Measurements from ENCODE around the gene HSPB6.

Gene HSPB6

DNA sequence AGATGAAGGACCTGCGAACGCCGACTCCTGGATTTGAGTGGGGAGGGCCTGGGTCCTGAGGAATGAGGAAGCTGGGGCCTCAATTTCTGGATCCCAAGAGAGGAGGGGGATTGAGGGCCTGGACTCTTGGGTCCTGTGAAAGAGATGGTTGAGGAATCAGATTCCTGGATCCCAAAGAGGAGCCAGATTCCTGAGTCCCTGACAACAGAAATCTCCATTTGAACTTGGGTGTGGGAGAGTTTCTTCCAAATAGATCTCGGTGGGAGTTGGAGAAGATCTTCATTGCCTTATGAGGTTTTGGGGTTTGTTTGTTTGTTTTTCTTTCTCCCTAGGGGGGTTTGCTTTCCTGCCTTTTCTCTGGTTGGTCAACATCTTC is 10.8 kb downstream of the HSPB6 start:
- DNase-seq (ENCODE audit: low read depth in 2 of 2) = no peak

DNA sequence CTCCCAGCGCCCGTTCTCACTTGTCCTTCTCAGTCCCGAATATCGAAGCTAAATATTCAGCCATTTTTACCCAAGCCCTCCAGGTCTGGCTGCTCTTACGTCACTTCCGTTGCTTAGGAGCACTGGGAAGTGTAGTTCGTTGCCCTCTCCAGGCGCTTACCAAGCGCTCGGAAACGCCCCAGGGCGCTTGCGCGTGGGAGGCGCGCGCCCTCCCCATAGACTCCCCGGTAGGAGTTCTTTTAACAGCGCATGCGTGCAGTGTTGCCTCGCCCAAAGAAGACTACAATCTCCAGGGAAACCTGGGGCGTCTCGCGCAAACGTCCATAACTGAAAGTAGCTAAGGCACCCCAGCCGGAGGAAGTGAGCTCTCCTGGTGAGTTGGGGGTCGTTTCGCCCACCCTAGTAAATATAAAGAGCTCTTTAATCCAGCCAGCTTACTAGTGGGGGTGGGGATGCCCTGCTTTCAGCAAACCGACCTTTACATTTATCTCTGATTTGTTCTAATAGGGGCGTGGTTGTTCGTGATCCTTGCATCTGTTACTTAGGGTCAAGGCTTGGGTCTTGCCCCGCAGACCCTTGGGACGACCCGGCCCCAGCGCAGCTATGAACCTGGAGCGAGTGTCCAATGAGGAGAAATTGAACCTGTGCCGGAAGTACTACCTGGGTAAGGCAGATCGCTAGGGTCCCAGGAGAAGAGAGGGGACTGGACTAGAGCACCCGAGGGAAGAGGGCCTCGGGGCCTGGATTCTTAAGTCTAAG is 11.3 kb downstream of the HSPB6 start, which contains the start of the genes PSENEN and U2AF1L4:
TSS of gene PSENEN (plus strand) at position 324 of the 759 bp plus-strand sequence. CDS start at position 604, 280 bp downstream.
TSS of gene U2AF1L4 (minus strand) at position 91 of the 759 bp plus-strand sequence. CDS start at position 64, 27 bp downstream.
- DNase-seq (ENCODE audit: low read depth in 2 of 2) = peak; percentile 95 to 96

DNA sequence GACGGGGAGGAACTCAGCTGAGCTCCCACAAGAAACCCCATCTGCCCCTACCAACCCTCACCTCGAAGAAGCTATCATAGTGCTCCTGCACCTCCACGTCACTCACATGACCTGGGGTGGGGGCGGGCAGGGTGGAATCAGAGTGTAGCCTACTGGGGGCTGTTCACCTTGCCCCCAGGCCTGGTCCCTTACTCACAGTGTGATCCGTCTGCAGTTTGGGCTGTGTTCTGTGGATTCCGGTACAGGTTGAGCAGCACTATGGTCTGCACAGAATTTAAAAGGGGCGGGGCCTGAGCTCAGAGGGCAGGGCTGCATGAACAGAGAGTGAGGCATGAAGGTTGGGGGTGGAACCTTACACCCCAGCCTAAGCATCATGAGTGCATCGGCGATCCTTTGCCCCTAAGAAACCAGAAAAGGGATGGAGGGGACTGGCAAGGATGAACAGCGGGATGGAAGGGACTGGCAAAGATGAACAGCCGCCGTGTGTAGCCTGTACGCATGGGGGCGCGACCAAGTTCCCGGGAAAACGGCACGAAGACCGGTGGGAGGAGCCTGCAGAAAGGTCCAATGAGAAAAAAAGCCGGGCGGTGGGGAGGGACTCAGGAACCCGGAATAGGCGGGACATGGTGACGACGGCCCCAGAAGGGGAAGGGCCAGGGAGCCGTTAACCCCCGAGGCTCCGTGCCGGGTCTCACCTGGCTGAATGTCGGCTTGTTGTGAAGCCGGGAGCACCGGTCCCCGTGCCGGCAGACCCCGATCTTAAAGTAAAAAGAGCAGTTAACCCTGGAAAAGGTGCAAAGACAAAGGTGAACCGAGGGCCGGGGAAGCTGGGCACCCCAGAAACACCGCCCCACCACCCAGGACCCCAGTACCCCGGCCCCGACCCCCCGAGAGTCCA is 12.2 kb downstream of the HSPB6 start:
- DNase-seq (ENCODE audit: low read depth in 2 of 2) = peak; percentile 85 to 87

DNA sequence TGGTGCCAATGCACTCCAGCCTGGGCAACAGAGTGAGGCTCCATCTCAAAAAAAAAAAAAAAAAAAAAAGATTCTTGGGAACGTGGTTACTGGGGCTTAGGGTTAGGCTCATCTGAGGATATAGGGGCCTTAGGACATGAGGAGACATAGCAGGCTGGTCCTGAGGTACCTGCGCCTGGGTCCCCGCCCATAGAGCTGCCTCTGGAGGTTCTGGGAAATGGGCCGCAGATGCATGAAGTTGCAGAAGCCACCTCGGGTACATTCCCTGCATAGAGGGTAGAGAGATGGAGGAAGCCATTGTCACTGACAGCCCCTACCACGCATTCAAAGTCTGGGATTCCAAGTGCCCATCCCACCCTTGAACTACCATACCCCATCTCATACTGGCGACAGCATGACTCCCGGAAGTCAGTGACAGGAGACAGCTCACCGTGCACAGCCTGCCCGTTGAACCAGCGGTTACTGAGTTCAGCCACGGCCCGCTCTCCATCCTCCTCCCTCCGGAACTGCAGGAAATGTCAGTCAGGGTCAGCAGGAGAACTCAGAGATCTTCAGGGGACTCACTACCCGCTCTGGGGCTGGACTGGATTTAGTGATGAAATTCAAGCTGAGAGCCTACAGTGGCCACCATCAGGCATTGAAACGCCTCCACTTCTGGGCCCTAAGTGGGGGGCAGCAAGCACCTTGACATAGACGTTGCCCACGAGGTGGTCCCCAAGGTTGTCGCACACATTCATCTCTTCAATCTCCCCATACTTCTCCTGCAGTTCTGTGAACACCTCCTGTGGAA is 13.0 kb downstream of the HSPB6 start:
- DNase-seq (ENCODE audit: low read depth in 2 of 2) = no peak

DNA sequence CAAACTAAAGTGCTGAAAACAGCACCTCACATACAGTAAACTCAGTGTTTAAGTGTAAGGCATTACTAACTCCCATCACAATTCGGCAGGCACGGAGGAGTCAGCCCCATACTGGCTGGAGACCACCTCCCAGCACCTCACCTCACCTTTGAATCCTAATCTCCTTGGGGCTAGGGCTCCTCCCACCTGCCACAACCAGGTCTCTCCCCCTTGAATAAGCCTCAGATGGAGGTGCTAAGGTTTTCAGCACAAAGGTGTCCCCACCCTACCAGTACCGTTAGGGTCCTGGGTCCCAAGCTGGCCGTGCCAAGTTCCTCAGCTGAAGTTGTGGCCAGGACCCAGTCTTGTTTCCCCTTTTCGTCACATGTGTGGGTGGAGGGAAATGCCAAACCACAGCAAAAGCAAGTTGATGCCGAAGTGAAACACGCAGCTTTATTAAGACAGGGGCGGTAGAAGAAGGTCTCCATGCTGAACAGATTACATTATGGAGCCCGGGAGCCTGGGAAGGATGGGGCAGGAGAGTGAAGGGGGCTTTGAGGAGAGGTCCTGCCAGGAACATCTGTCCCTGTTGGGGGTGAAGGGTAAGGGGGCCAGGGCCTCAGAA is 14.6 kb downstream of the HSPB6 start, which contains the start of gene IGFLR1:
TSS of gene IGFLR1 (minus strand) at position 332 of the 604 bp plus-strand sequence. CDS start 1,272 bp downstream, outside the sequence.
- DNase-seq (ENCODE audit: low read depth in 2 of 2) = peak; percentile 55 to 64

DNA sequence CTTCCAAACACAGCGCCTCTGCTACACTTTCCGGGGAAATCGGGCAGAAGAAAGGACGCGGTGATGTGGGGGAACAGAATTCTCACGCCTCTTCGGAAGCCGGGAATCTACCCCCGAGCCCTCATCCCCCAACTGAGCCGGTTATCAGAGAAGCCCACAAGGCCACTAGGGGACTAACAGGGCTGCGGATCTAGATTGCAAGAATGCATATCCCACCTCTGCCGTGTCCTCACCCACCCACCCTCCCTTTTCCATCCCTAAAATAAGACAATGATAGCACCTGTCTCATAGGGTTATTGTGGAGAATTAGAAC is 15.7 kb downstream of the HSPB6 start:
- DNase-seq (ENCODE audit: low read depth in 2 of 2) = no peak

DNA sequence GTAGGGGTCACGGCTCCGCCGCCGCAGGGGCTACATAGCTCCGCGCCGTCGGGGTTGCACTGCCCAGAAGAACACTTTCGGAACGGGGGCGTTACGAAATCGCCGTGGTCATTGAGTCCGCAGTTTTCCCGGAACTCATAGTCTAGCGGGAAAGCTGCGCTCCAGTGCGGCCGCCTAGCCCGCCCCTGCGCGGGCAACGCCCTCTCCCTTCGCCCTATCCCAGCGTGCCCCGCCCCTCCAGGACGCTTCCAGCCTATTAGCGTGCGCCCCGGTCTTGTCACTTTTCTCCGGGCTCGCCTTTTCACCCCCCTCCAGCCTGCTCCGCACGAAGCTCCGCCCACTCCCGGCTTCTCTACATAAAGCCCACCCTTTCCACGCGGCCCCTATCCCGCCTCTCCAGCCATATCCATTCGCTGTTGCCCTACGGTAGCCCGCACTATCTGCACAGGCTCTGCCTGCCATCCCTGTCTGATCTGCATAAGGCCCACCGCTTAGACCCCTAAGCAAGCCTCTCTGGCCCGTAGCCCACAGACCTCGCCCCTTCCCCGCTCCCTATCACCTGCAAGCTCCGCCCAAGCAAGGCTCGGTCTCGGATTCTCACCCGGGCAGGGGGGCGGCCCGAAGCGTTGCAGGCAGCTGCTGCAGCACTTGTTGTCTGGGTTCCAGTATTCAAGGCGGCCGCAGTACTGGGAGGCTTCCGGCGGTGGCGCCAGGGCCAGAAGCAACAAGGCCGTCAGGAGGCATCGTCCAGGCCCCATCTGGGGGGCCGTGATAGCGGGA is 16.2 kb downstream of the HSPB6 start:
- peak; percentile 86 to 93 for DNase-seq (ENCODE audit: low read depth in 2 of 2)

DNA sequence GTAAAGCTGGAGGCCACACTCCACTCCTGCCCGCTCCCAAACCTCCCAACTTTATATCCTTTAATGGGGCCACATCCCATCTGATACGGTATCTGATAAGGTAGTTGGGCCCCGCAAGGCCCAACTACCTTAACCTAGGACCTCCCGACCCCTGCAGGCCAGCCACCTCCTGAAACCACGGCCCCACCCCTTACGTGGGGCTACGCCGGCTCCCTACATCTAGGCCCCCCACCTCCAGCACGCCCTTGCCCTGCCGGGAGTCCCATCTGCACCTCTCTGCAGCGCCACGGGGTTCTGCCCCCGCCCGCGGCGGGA is 16.8 kb downstream of the HSPB6 start:
- no peak for DNase-seq (ENCODE audit: low read depth in 2 of 2)

DNA sequence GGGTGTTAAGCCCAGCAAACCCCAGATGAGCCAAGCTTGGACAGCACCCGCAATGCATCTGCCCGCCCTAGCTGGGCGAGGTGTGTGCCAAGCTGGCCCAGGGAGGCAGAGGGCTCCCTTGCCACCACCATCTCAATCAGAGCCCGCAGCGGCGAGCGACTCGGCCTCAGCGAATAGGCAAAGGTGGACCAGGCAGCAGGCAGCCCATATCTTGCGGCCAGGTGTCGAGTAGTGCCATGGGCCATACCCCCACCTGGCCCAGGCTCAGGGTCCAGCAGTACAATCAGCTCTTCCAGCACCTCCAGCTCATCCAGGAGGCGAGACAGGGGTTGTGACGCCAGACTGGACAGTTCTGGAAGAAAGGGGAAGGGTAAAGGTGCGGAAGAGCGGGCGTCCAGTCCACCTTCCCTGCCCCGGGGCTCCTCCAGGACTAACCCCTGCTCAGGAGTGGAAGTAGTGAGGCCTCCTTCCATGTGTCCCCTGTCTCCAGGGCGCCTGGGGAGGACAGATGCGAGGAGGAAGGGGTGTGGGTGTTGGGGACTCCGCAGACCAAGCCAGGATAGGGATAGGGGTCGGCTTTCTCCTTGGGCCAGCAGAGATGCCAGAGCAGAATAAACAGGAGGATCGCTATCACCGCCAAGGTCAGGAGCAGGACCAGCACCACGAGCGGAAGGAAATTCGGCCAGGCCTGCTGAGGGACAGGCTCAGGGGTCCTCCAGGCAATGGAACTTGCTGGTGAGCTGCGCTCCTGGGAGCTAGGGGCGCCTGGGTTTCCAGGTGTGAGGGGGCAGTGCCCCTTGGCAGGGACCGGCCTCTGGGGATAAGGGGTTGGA is 17.3 kb downstream of the HSPB6 start:
- DNase-seq (ENCODE audit: low read depth in 2 of 2) = no peak

DNA sequence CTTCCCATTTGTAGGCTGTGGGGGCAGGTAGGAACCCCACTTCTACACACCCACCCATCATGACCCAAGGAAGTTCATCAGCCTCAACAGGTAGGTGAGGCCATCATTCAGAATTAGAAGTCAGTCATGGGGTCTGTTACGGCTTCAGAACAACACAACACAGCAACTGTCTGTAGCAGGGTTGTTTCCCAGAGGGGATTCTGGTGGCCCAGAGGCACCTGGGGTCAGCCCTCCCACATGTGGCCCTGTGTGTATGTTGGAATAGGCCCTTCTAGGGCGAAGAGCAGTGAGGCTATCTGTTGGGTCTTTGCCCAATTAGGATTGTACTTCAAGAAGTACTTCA is 18.0 kb downstream of the HSPB6 start:
- DNase-seq (ENCODE audit: low read depth in 2 of 2) = no peak

DNA sequence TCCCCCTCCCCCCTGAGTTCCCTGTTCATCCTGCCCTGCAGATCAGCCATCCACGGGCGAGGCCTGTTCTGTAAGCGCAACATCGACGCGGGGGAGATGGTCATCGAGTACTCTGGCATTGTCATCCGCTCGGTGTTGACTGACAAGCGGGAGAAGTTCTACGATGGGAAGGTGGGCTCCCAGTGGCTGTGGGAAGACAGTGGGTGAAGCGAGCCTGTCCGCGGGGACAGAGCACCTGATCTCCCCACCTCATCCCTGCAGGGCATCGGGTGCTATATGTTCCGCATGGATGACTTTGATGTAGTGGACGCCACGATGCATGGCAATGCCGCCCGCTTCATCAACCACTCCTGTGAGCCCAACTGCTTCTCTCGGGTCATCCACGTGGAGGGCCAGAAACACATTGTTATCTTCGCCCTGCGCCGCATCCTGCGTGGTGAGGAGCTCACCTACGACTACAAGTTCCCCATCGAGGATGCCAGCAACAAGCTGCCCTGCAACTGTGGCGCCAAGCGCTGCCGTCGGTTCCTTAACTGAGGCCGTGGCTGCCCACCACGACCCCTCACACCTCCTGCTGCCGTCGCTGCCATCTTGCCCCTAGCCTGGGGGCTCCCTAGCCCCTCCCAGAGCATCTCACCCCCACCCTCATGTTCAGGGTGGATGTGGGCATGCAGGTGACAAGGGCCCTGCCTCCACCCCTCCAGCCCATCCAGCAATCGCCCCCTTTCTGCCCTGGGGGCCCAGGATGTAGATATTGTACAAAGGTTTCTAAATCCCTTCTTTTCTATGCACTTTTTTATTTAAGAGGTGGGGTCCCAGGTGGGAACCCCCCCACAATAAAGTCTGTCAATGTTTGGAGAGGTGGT is 18.6 kb downstream of the HSPB6 start:
- no peak for DNase-seq (ENCODE audit: low read depth in 2 of 2)

DNA sequence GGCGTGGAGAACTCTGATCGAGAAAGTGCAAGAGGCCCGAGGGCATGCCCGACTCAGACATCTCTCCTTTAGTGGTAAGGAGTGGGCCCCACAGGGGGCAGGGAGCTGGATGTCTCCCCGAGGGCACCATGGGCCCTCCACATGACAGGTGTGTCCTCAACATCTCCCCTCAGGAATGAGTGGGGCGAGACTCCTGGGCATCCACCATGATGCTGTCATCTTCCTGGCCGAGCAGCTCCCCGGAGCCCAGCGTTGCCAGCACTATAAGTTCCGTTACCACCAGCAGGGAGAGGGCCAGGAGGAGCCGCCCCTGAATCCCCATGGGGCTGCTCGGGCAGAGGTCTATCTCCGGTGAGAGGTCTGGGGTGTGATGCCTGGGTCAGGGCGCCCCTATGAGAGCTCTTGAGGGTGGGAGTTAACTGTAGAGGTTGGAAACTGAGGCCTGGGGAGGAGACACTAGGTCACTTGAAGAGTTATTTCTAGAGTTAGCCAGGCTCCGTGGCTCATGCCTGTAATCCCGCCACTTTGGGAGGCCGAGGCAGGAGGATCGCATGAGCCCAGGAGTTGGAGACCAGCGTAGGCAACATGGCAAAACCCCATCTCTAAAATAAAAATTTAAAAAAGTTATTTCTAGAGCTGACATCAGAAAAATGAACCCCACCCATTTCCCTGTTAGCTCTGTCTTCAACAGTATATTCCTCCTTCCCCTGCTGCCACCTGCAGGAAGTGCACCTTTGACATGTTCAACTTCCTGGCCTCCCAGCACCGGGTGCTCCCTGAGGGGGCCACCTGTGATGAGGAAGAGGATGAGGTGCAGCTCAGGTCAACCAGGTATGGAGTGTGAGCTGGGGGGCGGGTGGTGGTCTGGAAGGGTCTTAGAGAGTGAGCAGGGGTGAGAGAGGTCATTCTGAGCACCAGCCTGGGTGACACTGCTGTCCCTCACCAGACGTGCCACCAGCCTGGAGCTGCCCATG is 19.6 kb downstream of the HSPB6 start:
- no peak for DNase-seq (ENCODE audit: low read depth in 2 of 2)

DNA sequence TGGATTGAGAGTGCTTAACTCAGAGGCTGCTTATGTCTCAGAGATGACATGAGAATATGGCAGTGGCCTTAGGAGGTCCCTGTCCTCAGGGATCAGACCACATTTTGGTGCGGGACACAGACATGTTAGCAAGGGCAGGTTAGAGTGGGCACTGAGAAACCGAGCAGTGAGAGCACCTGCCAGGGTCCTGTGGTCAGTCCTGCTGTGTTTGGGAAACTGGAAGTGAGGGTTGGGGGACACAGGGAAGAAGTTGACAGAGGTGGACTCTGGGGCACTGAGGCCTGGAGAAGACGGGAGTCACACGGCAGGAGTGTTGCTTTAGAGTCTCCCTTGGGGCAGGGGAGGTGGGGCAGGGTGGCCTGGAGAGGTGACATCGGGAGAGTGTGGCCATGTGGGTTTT is 21.9 kb downstream of the HSPB6 start:
- no peak for DNase-seq (ENCODE audit: low read depth in 2 of 2)

DNA sequence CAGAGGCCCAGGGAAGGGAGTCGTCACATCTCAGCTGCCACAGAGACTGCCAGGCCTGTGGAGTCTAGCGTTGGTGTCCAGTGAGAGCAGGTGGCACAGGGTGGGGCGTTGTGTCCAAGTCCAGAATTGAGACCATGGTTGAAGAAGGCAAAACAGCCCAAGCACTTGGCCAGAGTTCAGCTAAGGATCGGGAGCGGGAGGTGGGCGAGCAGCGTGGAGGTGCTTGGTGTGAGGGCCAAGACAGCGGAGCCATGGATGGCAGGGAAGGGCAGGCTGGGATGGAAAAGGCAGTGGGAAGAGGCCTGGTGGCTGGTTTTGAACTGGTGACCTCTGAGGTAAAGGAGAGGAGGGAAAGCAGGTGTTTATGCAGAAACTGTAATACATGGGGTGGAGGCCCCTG is 22.6 kb downstream of the HSPB6 start:
- DNase-seq (ENCODE audit: low read depth in 2 of 2) = no peak

DNA sequence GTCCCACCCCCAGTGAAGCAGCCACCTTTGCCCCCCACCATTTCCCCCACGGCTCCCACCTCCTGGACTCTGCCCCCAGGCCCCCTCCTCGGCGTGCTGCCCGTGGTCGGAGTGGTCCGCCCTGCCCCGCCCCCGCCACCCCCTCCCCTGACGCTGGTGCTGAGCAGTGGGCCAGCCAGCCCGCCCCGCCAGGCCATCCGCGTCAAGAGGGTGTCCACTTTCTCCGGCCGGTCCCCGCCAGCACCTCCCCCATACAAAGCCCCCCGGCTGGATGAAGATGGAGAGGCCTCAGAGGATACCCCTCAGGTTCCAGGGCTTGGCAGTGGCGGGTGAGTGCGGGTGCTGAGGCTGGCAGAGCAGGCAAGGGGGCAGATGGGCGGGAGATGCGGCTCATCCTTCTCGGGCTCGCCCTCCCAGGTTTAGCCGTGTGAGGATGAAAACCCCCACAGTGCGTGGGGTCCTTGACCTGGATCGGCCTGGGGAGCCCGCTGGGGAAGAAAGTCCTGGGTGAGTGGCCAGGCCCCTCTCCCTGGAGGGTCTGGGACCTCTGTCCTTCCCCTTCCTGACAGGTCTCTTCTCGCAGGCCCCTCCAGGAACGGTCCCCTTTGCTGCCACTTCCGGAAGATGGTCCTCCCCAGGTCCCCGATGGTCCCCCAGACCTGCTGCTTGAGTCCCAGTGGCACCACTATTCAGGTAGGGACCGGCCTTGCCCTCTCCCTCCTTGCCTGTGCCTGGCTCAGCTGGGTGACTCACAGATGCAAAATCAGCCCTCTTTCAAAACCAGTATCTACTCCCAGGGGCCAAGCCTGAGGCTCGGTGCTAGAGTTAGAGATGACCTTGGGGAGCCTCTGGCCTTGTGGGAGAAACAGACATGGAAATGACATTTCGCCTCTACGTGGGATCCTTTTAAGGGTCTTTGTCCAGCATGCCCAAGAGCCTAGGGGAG is 23.4 kb downstream of the HSPB6 start:
- no peak for DNase-seq (ENCODE audit: low read depth in 2 of 2)

DNA sequence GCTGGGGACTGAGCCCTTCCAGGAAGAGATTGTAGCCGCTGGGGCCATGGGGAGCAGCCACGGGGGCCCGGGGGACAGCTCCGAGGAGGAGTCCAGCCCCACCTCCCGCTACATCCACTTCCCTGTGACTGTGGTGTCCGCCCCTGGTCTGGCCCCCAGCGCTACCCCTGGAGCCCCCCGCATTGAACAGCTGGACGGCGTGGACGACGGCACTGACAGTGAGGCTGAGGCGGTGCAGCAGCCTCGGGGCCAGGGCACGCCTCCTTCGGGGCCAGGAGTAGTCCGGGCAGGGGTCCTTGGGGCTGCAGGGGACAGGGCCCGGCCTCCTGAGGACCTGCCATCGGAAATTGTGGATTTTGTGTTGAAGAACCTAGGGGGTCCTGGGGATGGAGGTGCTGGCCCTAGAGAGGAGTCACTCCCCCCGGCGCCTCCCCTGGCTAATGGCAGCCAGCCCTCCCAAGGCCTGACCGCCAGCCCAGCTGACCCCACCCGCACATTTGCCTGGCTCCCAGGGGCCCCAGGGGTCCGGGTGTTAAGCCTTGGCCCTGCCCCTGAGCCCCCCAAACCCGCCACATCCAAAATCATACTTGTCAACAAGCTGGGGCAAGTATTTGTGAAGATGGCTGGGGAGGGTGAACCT is 24.2 kb downstream of the HSPB6 start:
- DNase-seq (ENCODE audit: low read depth in 2 of 2) = no peak

Data from stimulated activated CD8-positive, alpha-beta memory T cell treated with anti-CD3 and anti-CD28 coated beads, Interleukin-15, amount 100 ng/mL, for 4 hours (primary cell).